ELR (cell line): ENCODE measurements around the gene ZNF217.

Experiments used
- DNase-seq: peaks from one replicate; pipeline ENCODE4 v3.0.0-alpha.2; 2015; ENCODE audit warnings: low read depth

Gene ZNF217

GRCh38 chr20:53582574-53583351, 10.9 kb downstream of the ZNF217 start:
- peak; percentile 98 for DNase-seq

GRCh38 chr20:53582251-53582570, 11.4 kb downstream of the ZNF217 start:
- DNase-seq: no peak

- no peak for DNase-seq
These were observed 12.0 kb downstream of the ZNF217 start for GRCh38 chr20:53581444-53582250.

GRCh38 chr20:53580376-53581111, 13.1 kb downstream of the ZNF217 start:
- peak; percentile 49 for DNase-seq

- DNase-seq: peak; percentile 92
These were observed 13.9 kb downstream of the ZNF217 start for GRCh38 chr20:53579581-53580375.

- no peak for DNase-seq
These were observed 14.4 kb downstream of the ZNF217 start for GRCh38 chr20:53579266-53579580.

GRCh38 chr20:53578492-53579222, 15.0 kb downstream of the ZNF217 start:
- peak; percentile 96 for DNase-seq

- no peak for DNase-seq
These were observed 16.9 kb downstream of the ZNF217 start for GRCh38 chr20:53576586-53577318.

GRCh38 chr20:53576195-53576580, 17.5 kb downstream of the ZNF217 start:
- DNase-seq: no peak

- DNase-seq: no peak
These were observed 18.0 kb downstream of the ZNF217 start for GRCh38 chr20:53575481-53576194.

- no peak for DNase-seq
These were observed 18.8 kb downstream of the ZNF217 start for GRCh38 chr20:53574819-53575218.

GRCh38 chr20:53574259-53574789, 19.3 kb downstream of the ZNF217 start:
- DNase-seq: no peak

- DNase-seq: no peak
These were observed 21.9 kb downstream of the ZNF217 start for GRCh38 chr20:53571555-53572286.

- no peak for DNase-seq
These were observed 23.0 kb downstream of the ZNF217 start for GRCh38 chr20:53570446-53571276.

- DNase-seq: no peak
These were observed 23.9 kb downstream of the ZNF217 start for GRCh38 chr20:53569606-53570307.

- DNase-seq: no peak
These were observed 24.6 kb downstream of the ZNF217 start for GRCh38 chr20:53569005-53569404.

- DNase-seq: no peak
These were observed 25.3 kb downstream of the ZNF217 start for GRCh38 chr20:53568351-53568750.
